NOMO-1 treated with dmso at 0.1 percent for 144 hours (cell line): ENCODE measurements around the gene ADAM8.
"Not testable (repeated sequence)": the region's sequence is repeated elsewhere in the genome, so short reads cannot be mapped to it uniquely, and the experiment has no call there.

Experiments used
- DNase-seq: peaks from one replicate; lab custom pipeline; 2025; ENCODE audit not compliant: unreplicated experiment; lab: John Stamatoyannopoulos, UW

ADAM8 gene

GRCh38 chr10:133269367-133269766 is 7.3 kb downstream of the ADAM8 start:
- no peak for DNase-seq

- DNase-seq = no peak
Measured at GRCh38 chr10:133268532-133268931, 8.1 kb downstream of the ADAM8 start.

GRCh38 chr10:133267829-133268228 is 8.8 kb downstream of the ADAM8 start:
- no peak for DNase-seq

GRCh38 chr10:133267293-133267692 is 9.4 kb downstream of the ADAM8 start:
- no peak for DNase-seq

GRCh38 chr10:133266056-133266795 is 10.4 kb downstream of the ADAM8 start:
- no peak for DNase-seq

GRCh38 chr10:133265052-133265451 is 11.6 kb downstream of the ADAM8 start:
- DNase-seq = not testable (repeated sequence)

GRCh38 chr10:133264461-133264860 is 12.2 kb downstream of the ADAM8 start:
- peak; percentile 48 for DNase-seq

- DNase-seq = no peak
Measured at GRCh38 chr10:133263674-133264073, 13.0 kb downstream of the ADAM8 start.

- DNase-seq = no peak
Measured at GRCh38 chr10:133262696-133263095, 14.0 kb downstream of the ADAM8 start.

GRCh38 chr10:133261726-133262325 is 14.8 kb downstream of the ADAM8 start:
- DNase-seq = peak; percentile 32

- DNase-seq = no peak
Measured at GRCh38 chr10:133260895-133261725, 15.6 kb downstream of the ADAM8 start.

- no peak for DNase-seq
Measured at GRCh38 chr10:133259602-133259989, 17.1 kb downstream of the ADAM8 start.

- peak; percentile 97 for DNase-seq
Measured at GRCh38 chr10:133258818-133259601, 17.7 kb downstream of the ADAM8 start.

GRCh38 chr10:133258066-133258817 is 18.4 kb downstream of the ADAM8 start:
- DNase-seq = no peak

GRCh38 chr10:133257489-133258065 is 19.1 kb downstream of the ADAM8 start:
- no peak for DNase-seq

GRCh38 chr10:133255323-133255722 is 21.3 kb downstream of the ADAM8 start:
- no peak for DNase-seq

- no peak for DNase-seq
Measured at GRCh38 chr10:133254421-133255120, 22.1 kb downstream of the ADAM8 start.

GRCh38 chr10:133253361-133253955 is 23.2 kb downstream of the ADAM8 start:
- DNase-seq = peak; percentile 30

- DNase-seq = no peak
Measured at GRCh38 chr10:133252223-133252552, 24.5 kb downstream of the ADAM8 start.
